Measurements from ENCODE around the gene SPECC1.

DNA sequence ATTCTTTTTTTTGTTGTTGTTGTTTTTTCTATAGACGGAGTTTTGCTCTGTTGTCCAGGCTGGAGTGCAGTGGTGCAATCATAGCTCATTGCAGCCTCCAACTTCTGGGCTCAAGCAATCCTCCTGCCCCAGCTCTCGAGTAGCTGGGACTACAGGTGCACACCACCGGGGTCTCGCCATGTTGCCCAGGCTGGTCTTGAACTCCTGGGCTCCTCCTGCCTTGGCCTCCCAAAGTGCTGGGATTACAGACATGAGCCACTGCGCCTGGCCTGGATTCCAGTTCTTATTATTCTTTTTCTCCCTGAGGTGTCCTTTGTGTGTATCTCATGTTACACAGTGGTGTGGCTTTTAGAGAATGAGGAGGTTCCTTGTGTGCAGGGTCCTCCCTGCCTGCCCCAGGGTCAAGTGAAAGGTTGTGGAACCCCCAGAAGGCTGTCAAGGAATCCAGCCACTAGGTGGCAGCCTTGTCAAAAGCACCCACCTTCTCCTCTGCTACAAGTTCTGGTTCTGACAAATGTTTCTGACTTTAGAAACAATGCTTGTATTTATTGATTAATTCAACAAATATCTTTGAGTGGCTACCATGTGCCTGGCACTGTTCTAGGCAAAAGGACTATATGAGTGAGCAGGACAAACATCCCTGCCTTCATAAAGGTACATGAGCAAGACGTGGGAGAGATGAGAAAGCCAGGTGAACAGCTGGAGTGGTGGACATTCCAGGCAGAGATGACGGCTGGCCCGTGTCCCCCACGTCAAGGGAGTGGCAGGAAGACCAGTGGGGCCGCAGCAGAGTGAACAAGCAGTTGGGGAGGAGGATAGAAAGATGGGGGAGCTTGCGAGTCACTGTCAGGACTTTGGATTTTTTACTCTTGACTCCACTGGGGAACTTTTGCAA lies 112.4 kb downstream of the SPECC1 start:
- TF ChIP-seq, protein P1, sequence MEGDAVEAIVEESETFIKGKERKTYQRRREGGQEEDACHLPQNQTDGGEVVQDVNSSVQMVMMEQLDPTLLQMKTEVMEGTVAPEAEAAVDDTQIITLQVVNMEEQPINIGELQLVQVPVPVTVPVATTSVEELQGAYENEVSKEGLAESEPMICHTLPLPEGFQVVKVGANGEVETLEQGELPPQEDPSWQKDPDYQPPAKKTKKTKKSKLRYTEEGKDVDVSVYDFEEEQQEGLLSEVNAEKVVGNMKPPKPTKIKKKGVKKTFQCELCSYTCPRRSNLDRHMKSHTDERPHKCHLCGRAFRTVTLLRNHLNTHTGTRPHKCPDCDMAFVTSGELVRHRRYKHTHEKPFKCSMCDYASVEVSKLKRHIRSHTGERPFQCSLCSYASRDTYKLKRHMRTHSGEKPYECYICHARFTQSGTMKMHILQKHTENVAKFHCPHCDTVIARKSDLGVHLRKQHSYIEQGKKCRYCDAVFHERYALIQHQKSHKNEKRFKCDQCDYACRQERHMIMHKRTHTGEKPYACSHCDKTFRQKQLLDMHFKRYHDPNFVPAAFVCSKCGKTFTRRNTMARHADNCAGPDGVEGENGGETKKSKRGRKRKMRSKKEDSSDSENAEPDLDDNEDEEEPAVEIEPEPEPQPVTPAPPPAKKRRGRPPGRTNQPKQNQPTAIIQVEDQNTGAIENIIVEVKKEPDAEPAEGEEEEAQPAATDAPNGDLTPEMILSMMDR (IDR thresholded peaks at IDR 0.05; ENCODE audit: low read depth, low read length): peak; percentile 91
- TF ChIP-seq POLR2A (IDR thresholded peaks at IDR 0.05; ENCODE audit: extremely low read depth, insufficient read length): no peak
- TF ChIP-seq, protein P2, sequence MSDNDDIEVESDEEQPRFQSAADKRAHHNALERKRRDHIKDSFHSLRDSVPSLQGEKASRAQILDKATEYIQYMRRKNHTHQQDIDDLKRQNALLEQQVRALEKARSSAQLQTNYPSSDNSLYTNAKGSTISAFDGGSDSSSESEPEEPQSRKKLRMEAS (IDR thresholded peaks at IDR 0.05; ENCODE audit: low read depth, low read length): no peak
- TF ChIP-seq MYC (IDR thresholded peaks at IDR 0.05; ENCODE audit: low read depth, low read length): no peak

All from NB4 (cell line).